ENCODE measurements around the gene MYLK4.
A peak's percentile ranks its signal among the peaks of the same experiment; 100 is the strongest.

MYLK4 gene

GRCh38 chr6:2754911-2755310, 4.2 kb upstream of the MYLK4 start:
- no peak for DNase-seq

- DNase-seq, result no peak
Measured at GRCh38 chr6:2754393-2754792, 3.7 kb upstream of the MYLK4 start.

- no peak for DNase-seq
Measured at GRCh38 chr6:2753743-2754142, 3.0 kb upstream of the MYLK4 start.

GRCh38 chr6:2753110-2753489, 2.4 kb upstream of the MYLK4 start:
- DNase-seq, result no peak

GRCh38 chr6:2752477-2753109, 1.9 kb upstream of the MYLK4 start:
- DNase-seq, result no peak

GRCh38 chr6:2751871-2752270, 1.1 kb upstream of the MYLK4 start:
- DNase-seq, result no peak

- no peak for DNase-seq
Measured at GRCh38 chr6:2749969-2750600, 637 bp downstream of the MYLK4 start.

GRCh38 chr6:2748183-2748582, 2.5 kb downstream of the MYLK4 start:
- no peak for DNase-seq

GRCh38 chr6:2746557-2747061, 4.1 kb downstream of the MYLK4 start:
- DNase-seq, result no peak

- no peak for DNase-seq
Measured at GRCh38 chr6:2745246-2745645, 5.5 kb downstream of the MYLK4 start.

GRCh38 chr6:2744778-2745177, 5.9 kb downstream of the MYLK4 start:
- DNase-seq, result no peak

- no peak for DNase-seq
Measured at GRCh38 chr6:2744209-2744771, 6.4 kb downstream of the MYLK4 start.

GRCh38 chr6:2743280-2744208, 7.2 kb downstream of the MYLK4 start:
- DNase-seq, result no peak

GRCh38 chr6:2741756-2742155, 9.0 kb downstream of the MYLK4 start:
- no peak for DNase-seq

GRCh38 chr6:2740581-2740980, 10.1 kb downstream of the MYLK4 start:
- no peak for DNase-seq

GRCh38 chr6:2739335-2739734, 11.4 kb downstream of the MYLK4 start:
- DNase-seq, result no peak

GRCh38 chr6:2738373-2738979, 12.2 kb downstream of the MYLK4 start:
- peak; percentile 4 for DNase-seq

- DNase-seq, result no peak
Measured at GRCh38 chr6:2737885-2738284, 12.8 kb downstream of the MYLK4 start.

GRCh38 chr6:2734488-2735166, 16.1 kb downstream of the MYLK4 start:
- no peak for DNase-seq

GRCh38 chr6:2733736-2734480, 16.8 kb downstream of the MYLK4 start:
- no peak for DNase-seq

GRCh38 chr6:2733324-2733723, 17.4 kb downstream of the MYLK4 start:
- peak; percentile 95 for DNase-seq

Data from GF-D8 (cell line).